Upper lobe of right lung (tissue), 1 donor: ENCODE measurements around the gene VCPKMT. TPM values are rescaled to one million over a fixed set of nuclear protein-coding genes. Genes with fewer than 3 reads are reported as not detected.

ENCODE experiments used
- ATAC-seq: fragments of 200-7000 bp; cut with Tn5 transposase; one replicate; pipeline ENCODE4 v1.9.1; 2020; ENCODE audit warnings: mild to moderate bottlenecking, moderate library complexity
- DNase-seq: peaks from one replicate; pipeline ENCODE4 v3.0.0-alpha.2; 2020
- H3K27ac ChIP-seq: fragments of 200-600 bp; one replicate; pipeline ENCODE4 v1.8.0; 2022
- H3K27me3 ChIP-seq: fragments of 200-600 bp; one replicate; pipeline ENCODE4 v1.8.0; 2022; ENCODE audit warnings: mild to moderate bottlenecking
- H3K36me3 ChIP-seq: fragments of 200-600 bp; one replicate; pipeline ENCODE4 v1.8.0; 2022
- H3K4me1 ChIP-seq: fragments of 200-600 bp; one replicate; pipeline ENCODE4 v1.8.0; 2022
- H3K4me3 ChIP-seq: fragments of 200-600 bp; one replicate; pipeline ENCODE4 v1.8.0; 2022; ENCODE audit warnings: mild to moderate bottlenecking
- H3K9me3 ChIP-seq: fragments of 200-600 bp; one replicate; pipeline ENCODE4 v1.8.0; 2022
- CTCF ChIP-seq: fragments of 200-600 bp; IDR thresholded peaks from one replicate; pipeline ENCODE4 v1.8.0; 2022; ENCODE audit warnings: antibody characterized with exemption
- intact Hi-C: fragments of 100-400 bp; cut with DNase I; formaldehyde crosslinking; loops from one replicate; pipeline ENCODE4 v1.11.0; 2022
- total RNA-seq: library from RNA; stranded (reverse); fragmentation: NEBNext Ultra II Directional; extraction: Animal tissue kit (Norgen Biotek cat#: 25700); gene quantifications from one replicate; pipeline ENCODE4 v1.2.1, GENCODE V29; 2021
- donor health status: DM: no; HTN: yes; CAD: no; lungs with severe emphysema.

The VCPKMT gene
- total RNA-seq, 1 donor from 2014 or later: 6.2 TPM

- Histone ChIP-seq H3K27ac (no peak overlapping the region), H3K4me3 (no peak overlapping the region), H3K27me3 (no peaks in the 10 kb centered on the region), H3K36me3 (no peaks in the 10 kb centered on the region), H3K4me1 (peaks cover 3% of the 10 kb centered on the region), H3K9me3 (no peaks in the 10 kb centered on the region)
- ATAC-seq (no peak), DNase-seq (no peak)
- intact Hi-C loops: no loop called here
- TF ChIP-seq CTCF: no peak
Observed at GRCh38 chr14:50088117-50088515, 28.3 kb downstream of the VCPKMT start.

DNA sequence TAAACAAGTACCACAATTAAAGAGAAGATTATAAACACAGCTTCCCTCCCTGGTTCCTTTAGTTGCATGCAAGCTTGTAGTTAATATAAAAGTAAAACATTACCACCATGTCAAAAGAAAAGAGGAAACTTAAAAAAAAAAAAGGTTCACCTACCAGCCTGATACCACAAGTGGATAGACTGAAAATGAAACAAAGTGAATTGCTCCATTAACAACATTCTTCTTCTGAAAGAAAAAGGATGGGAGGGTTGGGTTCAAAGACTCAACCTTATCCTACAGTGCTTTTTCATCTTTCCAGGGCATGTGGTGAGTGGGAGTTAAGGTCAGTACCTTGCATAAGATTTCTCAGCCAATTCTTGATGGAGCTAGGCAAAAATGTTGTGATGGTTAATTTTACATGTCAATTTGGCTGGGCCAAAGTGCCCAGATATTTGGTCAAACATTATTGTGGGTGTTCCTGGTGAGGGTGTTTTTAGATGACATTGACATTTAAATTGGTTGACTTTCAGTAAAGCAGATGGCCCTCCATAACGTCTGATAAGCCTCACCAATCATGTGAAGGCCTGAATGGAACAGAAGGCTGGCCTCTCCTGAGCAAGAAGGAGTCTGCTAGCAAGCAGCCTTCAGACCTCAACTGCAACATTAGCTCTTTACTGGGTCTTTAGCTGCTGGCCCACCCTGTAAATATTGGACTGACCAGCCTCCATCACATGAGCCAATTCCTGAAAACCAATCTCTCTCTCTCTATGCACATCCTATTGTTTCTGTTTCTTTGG, 28.8 kb downstream of the VCPKMT start:
- Histone ChIP-seq H3K27me3 (no peaks in the 10 kb centered on the region), H3K9me3 (no peaks in the 10 kb centered on the region), H3K27ac (no peak overlapping the region), H3K36me3 (no peaks in the 10 kb centered on the region), H3K4me1 (peaks cover 3% of the 10 kb centered on the region), H3K4me3 (no peak overlapping the region)
- no peak for TF ChIP-seq CTCF
- intact Hi-C loops: no loop called here
- ATAC-seq (no peak), DNase-seq (no peak)

DNA sequence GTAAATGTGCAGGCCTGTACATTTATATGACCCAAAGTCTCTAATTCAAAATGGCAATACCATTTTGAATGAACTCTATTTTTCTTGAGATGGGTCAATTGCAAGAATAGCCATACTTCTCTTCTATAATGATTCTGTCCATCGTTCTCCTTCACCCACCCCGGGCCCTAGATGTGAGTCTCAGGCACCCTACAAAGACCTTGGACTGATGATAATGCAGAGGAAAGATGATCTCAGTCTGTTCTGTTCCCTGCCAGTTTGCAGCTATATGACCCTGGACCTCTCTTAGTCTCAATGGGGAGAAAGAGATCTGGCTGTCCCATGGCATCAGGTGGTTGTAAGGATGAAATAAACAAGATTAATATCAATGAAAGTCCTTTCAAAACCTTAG, 30.1 kb downstream of the VCPKMT start:
- Histone ChIP-seq H3K4me3 (no peak overlapping the region), H3K36me3 (no peaks in the 10 kb centered on the region), H3K27me3 (no peaks in the 10 kb centered on the region), H3K9me3 (no peaks in the 10 kb centered on the region), H3K4me1 (peaks cover 3% of the 10 kb centered on the region), H3K27ac (no peak overlapping the region)
- TF ChIP-seq CTCF: no peak
- no peak for DNase-seq
- no peak for ATAC-seq
- intact Hi-C loops: no loop called here

- no peak overlapping the region for H3K27ac ChIP-seq
- TF ChIP-seq CTCF: no peak
- H3K36me3 ChIP-seq: no peaks in the 10 kb centered on the region
- no peaks in the 10 kb centered on the region for H3K9me3 ChIP-seq
- peaks cover 3% of the 10 kb centered on the region for H3K4me1 ChIP-seq
- ATAC-seq (no peak), DNase-seq (no peak)
- H3K27me3 ChIP-seq: no peaks in the 10 kb centered on the region
- no peak overlapping the region for H3K4me3 ChIP-seq
- intact Hi-C loops: no loop called here
Observed at GRCh38 chr14:50085570-50086320, 30.6 kb downstream of the VCPKMT start.

DNA sequence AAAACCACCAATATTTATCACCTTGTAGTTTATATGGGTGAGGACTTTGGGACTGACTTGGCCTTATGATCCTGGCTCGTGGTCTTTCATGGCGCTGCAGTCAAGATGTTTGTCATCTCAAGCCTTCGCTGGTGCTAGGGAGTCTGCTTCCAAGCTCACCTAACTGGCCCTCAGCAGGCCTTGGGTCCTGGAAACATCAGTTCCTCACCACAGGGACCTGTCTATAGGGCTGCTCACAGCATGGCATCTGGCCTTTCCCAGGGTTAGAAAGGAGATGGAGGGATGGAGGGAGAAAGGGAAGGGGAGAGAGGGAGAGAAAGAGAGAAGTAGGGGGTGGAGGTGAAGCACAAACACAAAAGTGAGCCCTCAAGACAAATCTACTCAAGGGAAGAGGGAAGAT, 31.7 kb downstream of the VCPKMT start:
- Histone ChIP-seq H3K27ac (no peak overlapping the region), H3K36me3 (no peaks in the 10 kb centered on the region), H3K9me3 (no peaks in the 10 kb centered on the region), H3K4me1 (peaks cover 3% of the 10 kb centered on the region), H3K27me3 (no peaks in the 10 kb centered on the region), H3K4me3 (no peak overlapping the region)
- TF ChIP-seq CTCF: no peak
- no peak for DNase-seq
- intact Hi-C loops: no loop called here
- ATAC-seq: no peak
